Suprapubic skin (tissue), 4 donors: Measurements from ENCODE around the gene MTMR3.

Source experiments
- EP300 ChIP-seq: sonication (generic); formaldehyde crosslinking; IDR thresholded peaks from one replicate; pipeline ENCODE4 v1.6.1; 2017; ENCODE audit warnings: antibody characterized with exemption
- POLR2A ChIP-seq, 2 donors: fragments of 450-650 bp; IDR thresholded peaks; one replicate each; pipeline ENCODE4 v1.6.1; 2017; ENCODE audit warnings: antibody characterized with exemption in 2 of 2, mild to moderate bottlenecking in 2 of 2, moderate library complexity in 2 of 2
- POLR2AphosphoS5 ChIP-seq, 3 donors: sonication (generic); formaldehyde crosslinking; IDR thresholded peaks; one replicate each; pipeline ENCODE4 v1.6.1; 2017; ENCODE audit warnings: antibody characterized with exemption in 3 of 3

GRCh38 chr22:30014244-30014643 is 131.3 kb downstream of the MTMR3 start:
- TF ChIP-seq POLR2A (IDR thresholded peaks at IDR 0.05) (no peak), POLR2AphosphoS5 (IDR thresholded peaks at IDR 0.05) (no peak), EP300 (no peak)
